HCT116 (cell line): Measurements from ENCODE around the gene CDCA3. TPM values are rescaled to one million over a fixed set of nuclear protein-coding genes. Genes with fewer than 3 reads are reported as not detected.

Experiments used
- ATAC-seq: fragments of 200-7000 bp; cut with Tn5 transposase; 2 replicates; pipeline ENCODE4 v1.9.1; 2020; ENCODE audit warnings: mild to moderate bottlenecking, moderate library complexity
- BruUV-seq: library from RNA; stranded (reverse); fragments of 400-500 nt; replicated peaks from 2 replicates; lab custom pipeline; 2021; lab: Mats Ljungman, UMichigan
- CTCF ChIA-PET: fragments of 300-600 bp; sonication (Branson Sonifier 250); formaldehyde crosslinking; loops from one replicate; lab custom pipeline; 2021; ENCODE audit warnings: antibody characterized with exemption; lab: Charles Lee
- POLR2A ChIA-PET: fragments of 300-600, 350-600 bp; sonication (Branson Sonifier 250); formaldehyde crosslinking; loops from one replicate; lab custom pipeline; 2021; ENCODE audit warnings: antibody characterized with exemption; lab: Charles Lee
- RAD21 ChIA-PET, 2 experiments: fragments of 300-600 bp; sonication (Branson Sonifier 250); formaldehyde crosslinking; loops; one replicate each; lab custom pipeline; 2023; ENCODE audit warnings: low total read pairs in 2 of 2; ENCODE audit not compliant: uncharacterized antibody in 2 of 2, unreplicated experiment in 2 of 2, low non-redundant PET in 1 of 2; lab: Charles Lee
- DNase-seq: peaks from one replicate; pipeline ENCODE4 v3.0.0-alpha.2; 2010; ENCODE audit warnings: low read depth, low spot score
- H2AFZ ChIP-seq: fragments of 200-600 bp; shearing (Covaris generic), sonication (generic); 2 replicates; pipeline ENCODE4 v1.6.1; 2017; ENCODE audit warnings: low read depth, mixed run types, mixed read lengths, antibody characterized with exemption, low read length; ENCODE audit not compliant: poor library complexity, severe bottlenecking
- H3K27ac ChIP-seq: 2 replicates; pipeline ENCODE4 v1.5.1; 2012; ENCODE audit warnings: low read depth, low read length
- H3K27me3 ChIP-seq: fragments of 200-600 bp; sonication (generic); 2 replicates; pipeline ENCODE4 v1.6.1; 2016; ENCODE audit warnings: mixed run types, low read length, mixed read lengths; ENCODE audit not compliant: insufficient read depth
- H3K36me3 ChIP-seq, 2 experiments: fragments of 200-500 bp in 1 of 2; fragments of 200-600 bp in 1 of 2; sonication (Bioruptor generic) in 1 of 2; sonication (generic) in 1 of 2; 2 replicates each; pipeline versions ENCODE4 v1.5.1 to v1.6.1; 2014 to 2016; ENCODE audit warnings: low read length in 2 of 2, inconsistent platforms in 1 of 2, mixed read lengths in 1 of 2, mixed run types in 1 of 2; ENCODE audit not compliant: insufficient read depth in 2 of 2, control insufficient read depth in 1 of 2
- H3K4me1 ChIP-seq, 2 experiments: fragments of 200-600 bp in 1 of 2; sonication (generic) in 1 of 2; 2 replicates each; pipeline versions ENCODE4 v1.5.1 to v1.6.1; 2012 to 2017; ENCODE audit warnings: low read length in 2 of 2, inconsistent platforms in 1 of 2, mild to moderate bottlenecking in 1 of 2, mixed read lengths in 1 of 2, mixed run types in 1 of 2, moderate library complexity in 1 of 2; ENCODE audit not compliant: insufficient read depth in 2 of 2, control insufficient read depth in 1 of 2
- H3K4me2 ChIP-seq: fragments of 200-600 bp; sonication (generic); 2 replicates; pipeline ENCODE4 v1.6.1; 2017; ENCODE audit warnings: mixed run types, low read length, mixed read lengths
- H3K4me3 ChIP-seq, 2 experiments: fragments of 200-600 bp in 1 of 2; sonication (generic) in 1 of 2; replicated peaks in 1 of 2; 2 replicates each; pipeline ENCODE4 v1.5.1; 2011 to 2016; ENCODE audit warnings: low read length in 2 of 2, control low read depth in 1 of 2, low read depth in 1 of 2, mild to moderate bottlenecking in 1 of 2, mixed read lengths in 1 of 2, mixed run types in 1 of 2
- H3K79me2 ChIP-seq: fragments of 200-600 bp; sonication (generic); 2 replicates; pipeline ENCODE4 v1.6.1; 2017; ENCODE audit warnings: mild to moderate bottlenecking, mixed run types, low read length, moderate library complexity, mixed read lengths; ENCODE audit not compliant: insufficient read depth
- H3K9ac ChIP-seq: fragments of 200-600 bp; sonication (generic); 2 replicates; pipeline ENCODE4 v1.6.1; 2016; ENCODE audit warnings: low read length, mixed read lengths
- H3K9me2 ChIP-seq: fragments of 200-600 bp; sonication (generic), shearing (Covaris generic); 2 replicates; pipeline ENCODE4 v1.6.1; 2017; ENCODE audit warnings: mixed run types, mild to moderate bottlenecking, moderate library complexity; ENCODE audit not compliant: insufficient read depth
- H3K9me3 ChIP-seq, 2 experiments: fragments of 200-500 bp in 1 of 2; fragments of 200-600 bp in 1 of 2; sonication (Bioruptor generic) in 1 of 2; sonication (generic) in 1 of 2; 2 replicates each; pipeline ENCODE4 v1.6.1; 2014 to 2017; ENCODE audit warnings: low read length in 2 of 2, mixed read lengths in 2 of 2, inconsistent platforms in 1 of 2, low read depth in 1 of 2, mild to moderate bottlenecking in 1 of 2, mixed run types in 1 of 2, moderate library complexity in 1 of 2; ENCODE audit not compliant: control insufficient read depth in 1 of 2, insufficient read depth in 1 of 2
- H4K20me1 ChIP-seq: fragments of 200-600 bp; sonication (generic), shearing (Covaris generic); 2 replicates; pipeline ENCODE4 v1.6.1; 2017; ENCODE audit warnings: mixed run types, mild to moderate bottlenecking, moderate library complexity; ENCODE audit not compliant: insufficient read depth
- EGR1 ChIP-seq: IDR thresholded peaks from 2 replicates; pipeline ENCODE4 v1.6.1; 2012; ENCODE audit warnings: low read depth
- EZH2phosphoT487 ChIP-seq: fragments of 200-600 bp; IDR thresholded peaks from 2 replicates; pipeline ENCODE4 v1.6.1; 2018; ENCODE audit warnings: antibody characterized with exemption, borderline replicate concordance
- FOSL1 ChIP-seq: IDR thresholded peaks from 2 replicates; pipeline ENCODE4 v1.6.1; 2012; ENCODE audit warnings: low read depth
- POLR2AphosphoS5 ChIP-seq: IDR thresholded peaks from 2 replicates; pipeline ENCODE4 v1.6.1; 2011; ENCODE audit warnings: mild to moderate bottlenecking, low read depth, low read length, moderate library complexity
- RAD21 ChIP-seq: IDR thresholded peaks from 2 replicates; pipeline ENCODE4 v1.6.1; 2012; ENCODE audit warnings: low read depth, mild to moderate bottlenecking
- SIN3A ChIP-seq: IDR thresholded peaks from 2 replicates; pipeline ENCODE4 v1.6.1; 2012; ENCODE audit warnings: low read depth
- TCF7L2 ChIP-seq: IDR thresholded peaks from 2 replicates; pipeline ENCODE4 v1.7.0; 2011; ENCODE audit warnings: borderline replicate concordance, inconsistent platforms; ENCODE audit not compliant: insufficient read depth, insufficient read length; ENCODE audit errors: extremely low read depth
- ZBTB33 ChIP-seq: IDR thresholded peaks from 2 replicates; pipeline ENCODE4 v1.6.1; 2011; ENCODE audit warnings: mild to moderate bottlenecking, low read length, moderate library complexity; ENCODE audit not compliant: insufficient replicate concordance; ENCODE audit errors: extremely low read depth
- ZFX ChIP-seq: fragments of 450-650 bp; IDR thresholded peaks from 2 replicates; pipeline ENCODE4 v1.6.1; 2017
- intact Hi-C: fragments of 100-400 bp; cut with micrococcal nuclease; formaldehyde crosslinking; loops from 2 replicates; pipeline ENCODE4 v1.10.0; 2022
- total RNA-seq: library from RNA; stranded (reverse); gene quantifications from one replicate; pipeline ENCODE4 v1.2.1, GENCODE V29; 2021; ENCODE audit not compliant: unreplicated experiment
- TF ChIP-seq, protein P1 (sequence below): IDR thresholded peaks from 2 replicates; pipeline ENCODE4 v1.6.1; 2012; ENCODE audit warnings: low read depth
- TF ChIP-seq, protein P2 (sequence below): IDR thresholded peaks from 2 replicates; pipeline ENCODE4 v1.6.1; 2012

CDCA3 gene
- total RNA-seq, 1 experiment from 2014 or later: 63.0 TPM

GRCh38 chr12:6888360-6888759, 37.3 kb upstream of the CDCA3 start:
- H3K79me2 ChIP-seq: no peaks in the 10 kb centered on the region
- ChIA-PET POLR2A (no interaction called here), CTCF (no interaction called here), RAD21 (no interaction called here)
- H3K4me1 ChIP-seq: peaks cover 12 to 18% of the 10 kb centered on the region in 2 experiments
- H3K36me3 ChIP-seq: peaks cover 0 to 4% of the 10 kb centered on the region in 2 experiments; a peak in 2 of 4 replicates
- no peak overlapping the region for H3K4me2 ChIP-seq
- no peaks in the 10 kb centered on the region for H3K9me2 ChIP-seq
- DNase-seq (no peak), ATAC-seq (no peak)
- no peak overlapping the region for H3K27ac ChIP-seq
- H3K4me3 ChIP-seq: no peak overlapping the region
- H2AFZ ChIP-seq: no peak overlapping the region
- intact Hi-C loops: no loop called here
- no peak overlapping the region for H3K9ac ChIP-seq
- no peak for TF ChIP-seq SIN3A
- TF ChIP-seq EGR1: no peak
- TF ChIP-seq RAD21: no peak
- no peak for TF ChIP-seq TCF7L2
- TF ChIP-seq, protein P1, sequence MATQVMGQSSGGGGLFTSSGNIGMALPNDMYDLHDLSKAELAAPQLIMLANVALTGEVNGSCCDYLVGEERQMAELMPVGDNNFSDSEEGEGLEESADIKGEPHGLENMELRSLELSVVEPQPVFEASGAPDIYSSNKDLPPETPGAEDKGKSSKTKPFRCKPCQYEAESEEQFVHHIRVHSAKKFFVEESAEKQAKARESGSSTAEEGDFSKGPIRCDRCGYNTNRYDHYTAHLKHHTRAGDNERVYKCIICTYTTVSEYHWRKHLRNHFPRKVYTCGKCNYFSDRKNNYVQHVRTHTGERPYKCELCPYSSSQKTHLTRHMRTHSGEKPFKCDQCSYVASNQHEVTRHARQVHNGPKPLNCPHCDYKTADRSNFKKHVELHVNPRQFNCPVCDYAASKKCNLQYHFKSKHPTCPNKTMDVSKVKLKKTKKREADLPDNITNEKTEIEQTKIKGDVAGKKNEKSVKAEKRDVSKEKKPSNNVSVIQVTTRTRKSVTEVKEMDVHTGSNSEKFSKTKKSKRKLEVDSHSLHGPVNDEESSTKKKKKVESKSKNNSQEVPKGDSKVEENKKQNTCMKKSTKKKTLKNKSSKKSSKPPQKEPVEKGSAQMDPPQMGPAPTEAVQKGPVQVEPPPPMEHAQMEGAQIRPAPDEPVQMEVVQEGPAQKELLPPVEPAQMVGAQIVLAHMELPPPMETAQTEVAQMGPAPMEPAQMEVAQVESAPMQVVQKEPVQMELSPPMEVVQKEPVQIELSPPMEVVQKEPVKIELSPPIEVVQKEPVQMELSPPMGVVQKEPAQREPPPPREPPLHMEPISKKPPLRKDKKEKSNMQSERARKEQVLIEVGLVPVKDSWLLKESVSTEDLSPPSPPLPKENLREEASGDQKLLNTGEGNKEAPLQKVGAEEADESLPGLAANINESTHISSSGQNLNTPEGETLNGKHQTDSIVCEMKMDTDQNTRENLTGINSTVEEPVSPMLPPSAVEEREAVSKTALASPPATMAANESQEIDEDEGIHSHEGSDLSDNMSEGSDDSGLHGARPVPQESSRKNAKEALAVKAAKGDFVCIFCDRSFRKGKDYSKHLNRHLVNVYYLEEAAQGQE: no peak
- no peak for TF ChIP-seq EZH2phosphoT487
- no peak for TF ChIP-seq FOSL1
- TF ChIP-seq POLR2AphosphoS5: no peak
- no peak for TF ChIP-seq ZBTB33
- TF ChIP-seq, protein P2, sequence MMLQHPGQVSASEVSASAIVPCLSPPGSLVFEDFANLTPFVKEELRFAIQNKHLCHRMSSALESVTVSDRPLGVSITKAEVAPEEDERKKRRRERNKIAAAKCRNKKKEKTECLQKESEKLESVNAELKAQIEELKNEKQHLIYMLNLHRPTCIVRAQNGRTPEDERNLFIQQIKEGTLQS: no peak
- TF ChIP-seq ZFX: no peak
- H3K9me3 ChIP-seq: no peaks in the 10 kb centered on the region
- no peaks in the 10 kb centered on the region for H4K20me1 ChIP-seq
- no peaks in the 10 kb centered on the region for H3K27me3 ChIP-seq
- BruUV-seq: no TSS peak
